ENCODE data around the gene ZNF862.

DNA sequence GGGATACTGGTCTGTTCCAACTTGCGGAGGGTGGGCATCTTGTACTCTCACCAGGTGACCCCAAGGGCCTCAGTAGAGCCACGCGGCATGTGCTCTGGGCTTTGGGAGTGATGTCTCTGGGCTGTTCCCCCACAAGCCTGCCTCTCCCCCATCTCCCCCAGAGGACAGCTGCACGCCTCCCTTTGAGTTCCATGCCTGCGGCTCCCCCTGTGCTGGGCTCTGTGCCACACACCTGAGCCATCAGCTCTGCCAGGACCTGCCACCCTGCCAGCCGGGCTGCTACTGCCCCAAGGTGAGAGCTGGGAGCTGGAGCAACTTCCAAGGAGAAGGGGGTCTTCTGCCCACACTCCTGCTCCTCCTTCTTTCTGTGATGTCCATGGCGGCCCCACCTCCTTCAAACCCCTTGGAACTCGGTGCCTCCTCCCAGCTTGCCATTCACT, 15.0 kb upstream of the ZNF862 start:
- TF ChIP-seq, protein P1, sequence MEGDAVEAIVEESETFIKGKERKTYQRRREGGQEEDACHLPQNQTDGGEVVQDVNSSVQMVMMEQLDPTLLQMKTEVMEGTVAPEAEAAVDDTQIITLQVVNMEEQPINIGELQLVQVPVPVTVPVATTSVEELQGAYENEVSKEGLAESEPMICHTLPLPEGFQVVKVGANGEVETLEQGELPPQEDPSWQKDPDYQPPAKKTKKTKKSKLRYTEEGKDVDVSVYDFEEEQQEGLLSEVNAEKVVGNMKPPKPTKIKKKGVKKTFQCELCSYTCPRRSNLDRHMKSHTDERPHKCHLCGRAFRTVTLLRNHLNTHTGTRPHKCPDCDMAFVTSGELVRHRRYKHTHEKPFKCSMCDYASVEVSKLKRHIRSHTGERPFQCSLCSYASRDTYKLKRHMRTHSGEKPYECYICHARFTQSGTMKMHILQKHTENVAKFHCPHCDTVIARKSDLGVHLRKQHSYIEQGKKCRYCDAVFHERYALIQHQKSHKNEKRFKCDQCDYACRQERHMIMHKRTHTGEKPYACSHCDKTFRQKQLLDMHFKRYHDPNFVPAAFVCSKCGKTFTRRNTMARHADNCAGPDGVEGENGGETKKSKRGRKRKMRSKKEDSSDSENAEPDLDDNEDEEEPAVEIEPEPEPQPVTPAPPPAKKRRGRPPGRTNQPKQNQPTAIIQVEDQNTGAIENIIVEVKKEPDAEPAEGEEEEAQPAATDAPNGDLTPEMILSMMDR (conservative IDR thresholded peaks at IDR 0.05; ENCODE audit: low read depth, low read length): no peak
- no peak for TF ChIP-seq EZH2 (IDR thresholded peaks at IDR 0.05; ENCODE audit: borderline replicate concordance, low read depth, low read length, poor library complexity, severe bottlenecking)
